Adipocyte (in vitro differentiated cells): ENCODE measurements around the gene MAN1C1.

Experiments used
- DNase-seq: peaks from one replicate; pipeline ENCODE4 v3.0.0-alpha.2; 2015; ENCODE audit warnings: low read depth
- H3K27me3 ChIP-seq: replicated peaks from 2 replicates; pipeline ENCODE4 v1.7.0; 2013; ENCODE audit warnings: mild to moderate bottlenecking, low read length, moderate library complexity; ENCODE audit not compliant: control insufficient read depth, insufficient read depth
- H3K36me3 ChIP-seq: 2 replicates; pipeline ENCODE4 v1.7.0; 2013; ENCODE audit warnings: low read length, mild to moderate bottlenecking, moderate library complexity; ENCODE audit not compliant: control insufficient read depth, insufficient read depth, severe bottlenecking
- H3K4me1 ChIP-seq: 2 replicates; pipeline ENCODE4 v1.7.0; 2013; ENCODE audit warnings: mild to moderate bottlenecking, low read length, moderate library complexity; ENCODE audit not compliant: control insufficient read depth, insufficient read depth
- H3K4me3 ChIP-seq: 2 replicates; pipeline ENCODE4 v1.7.0; 2013; ENCODE audit warnings: mild to moderate bottlenecking, low read length, moderate library complexity
- H3K9ac ChIP-seq: 2 replicates; pipeline ENCODE4 v1.7.0; 2013; ENCODE audit warnings: mild to moderate bottlenecking, low read length, moderate library complexity
- H3K9me3 ChIP-seq: 2 replicates; pipeline ENCODE4 v1.7.0; 2013; ENCODE audit warnings: mild to moderate bottlenecking, low read length, moderate library complexity; ENCODE audit not compliant: control insufficient read depth

The MAN1C1 gene

DNA sequence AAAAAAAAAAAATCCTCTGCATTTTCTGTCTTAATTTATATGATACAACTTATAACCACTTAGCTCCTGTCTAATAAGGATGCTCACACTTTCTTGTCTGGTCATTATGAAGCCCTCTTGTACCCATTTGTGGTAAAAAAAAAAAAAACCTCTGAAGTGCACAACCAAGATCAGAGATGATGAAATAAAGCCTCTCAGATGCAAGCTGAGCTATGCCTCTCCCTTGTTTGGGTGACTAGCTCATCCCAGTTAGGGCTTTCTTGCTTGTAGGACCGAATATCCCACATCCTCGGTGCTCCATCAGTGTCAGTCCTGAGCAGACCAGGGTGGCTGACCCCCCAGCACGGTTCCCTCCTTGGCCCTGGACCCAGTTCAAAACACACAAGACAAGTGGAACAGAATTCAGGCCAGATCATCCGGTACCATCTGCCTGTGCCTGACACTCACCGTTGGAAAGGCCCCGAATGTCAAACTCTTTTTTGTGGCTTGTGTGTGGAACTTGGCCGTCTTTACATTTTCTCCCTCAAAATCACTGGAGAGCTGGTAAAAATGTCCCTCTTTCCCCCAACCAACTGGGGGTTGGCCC is 177.1 kb downstream of the MAN1C1 start:
- Histone ChIP-seq H3K4me3 (no peak overlapping the region), H3K27me3 (no peaks in the 10 kb centered on the region), H3K9me3 (no peaks in the 10 kb centered on the region), H3K9ac (peak overlapping the region; percentile 23), H3K36me3 (peaks cover 4% of the 10 kb centered on the region), H3K4me1 (peaks cover 14% of the 10 kb centered on the region)
- peak; percentile 38 for DNase-seq

DNA sequence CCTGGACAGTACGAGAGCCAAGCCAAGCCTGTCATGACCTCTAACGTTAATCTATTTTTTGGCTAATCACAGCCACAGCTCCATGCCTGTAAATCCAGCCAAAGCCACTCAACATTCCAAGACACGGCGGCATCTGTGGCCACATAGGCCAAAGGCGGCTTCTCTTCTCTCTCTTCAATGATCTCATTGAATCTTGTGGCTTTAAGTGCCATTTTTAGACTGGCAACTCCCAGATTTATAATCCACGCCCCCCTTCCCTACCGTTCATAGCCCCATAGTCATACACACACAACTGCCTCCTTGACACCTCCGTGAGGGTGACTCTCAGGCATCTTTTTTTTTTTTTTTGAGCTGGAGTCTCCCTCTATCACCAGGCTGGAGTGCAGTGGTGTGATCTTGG is 177.7 kb downstream of the MAN1C1 start:
- peaks cover 2% of the 10 kb centered on the region for H3K36me3 ChIP-seq
- no peak overlapping the region for H3K9ac ChIP-seq
- no peaks in the 10 kb centered on the region for H3K9me3 ChIP-seq
- no peaks in the 10 kb centered on the region for H3K27me3 ChIP-seq
- no peak for DNase-seq
- peaks cover 14% of the 10 kb centered on the region for H3K4me1 ChIP-seq
- H3K4me3 ChIP-seq, result no peak overlapping the region

DNA sequence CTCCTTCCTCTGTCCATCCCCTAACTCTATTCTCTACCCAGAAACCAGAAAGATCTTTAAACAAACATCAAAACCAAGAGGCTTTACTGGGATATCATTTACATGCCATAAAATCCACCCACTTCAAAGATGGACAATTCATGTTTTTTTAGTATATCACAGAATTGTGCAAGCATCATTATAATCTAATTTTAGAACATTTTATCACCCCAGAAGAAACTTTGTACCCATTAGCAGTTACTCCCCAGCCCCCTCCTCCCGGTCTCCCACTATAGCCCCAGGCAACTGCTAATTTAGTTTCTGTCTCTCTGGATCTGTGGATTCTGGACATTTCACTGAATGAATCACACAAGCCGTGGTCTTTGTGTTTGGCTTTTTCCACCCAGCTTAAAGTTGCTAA is 178.6 kb downstream of the MAN1C1 start:
- peak; percentile 39 for DNase-seq
- no peaks in the 10 kb centered on the region for H3K9me3 ChIP-seq
- no peaks in the 10 kb centered on the region for H3K27me3 ChIP-seq
- H3K36me3 ChIP-seq, result no peaks in the 10 kb centered on the region
- no peak overlapping the region for H3K9ac ChIP-seq
- peaks cover 14% of the 10 kb centered on the region for H3K4me1 ChIP-seq
- H3K4me3 ChIP-seq, result no peak overlapping the region

DNA sequence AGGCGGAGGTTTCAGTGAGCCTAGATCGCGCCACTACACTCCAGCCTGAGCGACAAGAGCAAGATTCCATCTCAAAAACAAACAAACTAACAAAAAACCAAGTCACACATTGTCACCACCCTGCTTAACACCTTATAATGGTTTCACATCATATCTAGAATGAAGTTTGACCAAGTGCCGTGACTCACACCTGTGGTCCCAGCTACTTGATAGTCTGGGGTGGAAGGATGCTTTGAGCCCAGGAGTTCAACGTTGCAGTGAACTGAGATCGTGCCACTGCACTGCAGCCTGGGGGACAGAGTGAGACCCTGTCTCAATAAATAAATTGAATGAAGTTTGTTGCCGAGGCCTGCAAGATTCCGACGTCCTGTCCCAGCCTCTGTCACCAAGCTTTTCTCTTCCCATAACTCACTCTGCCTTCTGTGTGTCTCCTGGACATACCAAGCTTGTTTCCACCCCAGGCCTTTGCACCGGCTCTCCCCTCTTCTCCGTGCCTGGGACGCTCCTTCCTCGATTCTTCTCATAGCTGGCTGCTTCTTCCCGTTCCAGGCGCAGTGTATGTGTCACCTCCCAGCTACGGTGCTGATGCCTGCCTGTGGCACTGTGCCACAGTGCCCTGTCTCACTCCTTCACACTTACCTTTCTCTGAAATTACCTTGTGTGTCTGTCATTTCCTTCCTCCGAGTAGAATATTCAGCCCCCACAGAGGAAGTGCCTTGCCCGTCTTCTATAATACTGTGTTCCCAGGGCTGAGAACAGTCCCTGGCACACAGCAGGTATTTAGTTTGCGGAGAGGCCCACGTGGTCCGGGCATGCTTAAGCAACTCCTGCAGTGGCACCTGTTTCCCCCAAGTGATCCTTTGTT is 179.6 kb downstream of the MAN1C1 start:
- H3K9ac ChIP-seq, result no peak overlapping the region
- H3K4me1 ChIP-seq, result peaks cover 20% of the 10 kb centered on the region
- H3K4me3 ChIP-seq, result no peak overlapping the region
- H3K36me3 ChIP-seq, result no peaks in the 10 kb centered on the region
- no peak for DNase-seq
- H3K27me3 ChIP-seq, result no peaks in the 10 kb centered on the region
- no peaks in the 10 kb centered on the region for H3K9me3 ChIP-seq

DNA sequence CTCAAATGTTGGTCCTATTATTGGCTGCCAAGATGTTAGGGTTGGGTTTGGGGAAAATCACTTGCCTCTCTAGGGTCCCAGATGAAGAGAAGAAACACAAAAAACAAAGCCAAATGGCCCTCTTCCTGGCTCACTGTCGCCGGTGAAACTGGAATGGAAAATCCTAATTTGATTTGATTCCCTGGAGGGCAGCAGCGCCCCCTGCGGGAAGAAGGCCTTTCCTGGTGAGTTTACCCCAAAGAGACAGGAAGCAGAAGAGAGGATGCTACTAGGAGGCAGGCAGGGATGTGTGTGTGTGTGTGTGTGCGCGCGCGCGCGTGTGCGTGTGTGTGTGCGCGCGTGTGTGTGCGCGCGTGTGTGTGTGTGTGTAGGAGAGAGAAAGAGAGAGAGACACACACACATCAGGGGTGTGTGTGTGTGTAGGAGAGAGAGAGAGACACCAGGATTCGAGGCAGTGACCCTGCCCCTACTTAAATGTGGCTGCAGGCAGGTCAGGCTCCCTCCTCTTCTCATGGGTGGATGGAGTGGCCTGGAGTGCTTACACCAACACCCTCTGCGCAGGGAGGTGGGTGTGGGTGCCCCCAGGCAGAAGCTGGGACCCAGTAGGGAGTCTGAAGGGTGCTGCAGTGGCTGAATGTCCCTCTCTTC is 180.3 kb downstream of the MAN1C1 start:
- no peak overlapping the region for H3K4me3 ChIP-seq
- no peaks in the 10 kb centered on the region for H3K27me3 ChIP-seq
- no peaks in the 10 kb centered on the region for H3K9me3 ChIP-seq
- peak; percentile 91 for DNase-seq
- no peaks in the 10 kb centered on the region for H3K36me3 ChIP-seq
- H3K9ac ChIP-seq, result no peak overlapping the region
- H3K4me1 ChIP-seq, result peaks cover 21% of the 10 kb centered on the region

DNA sequence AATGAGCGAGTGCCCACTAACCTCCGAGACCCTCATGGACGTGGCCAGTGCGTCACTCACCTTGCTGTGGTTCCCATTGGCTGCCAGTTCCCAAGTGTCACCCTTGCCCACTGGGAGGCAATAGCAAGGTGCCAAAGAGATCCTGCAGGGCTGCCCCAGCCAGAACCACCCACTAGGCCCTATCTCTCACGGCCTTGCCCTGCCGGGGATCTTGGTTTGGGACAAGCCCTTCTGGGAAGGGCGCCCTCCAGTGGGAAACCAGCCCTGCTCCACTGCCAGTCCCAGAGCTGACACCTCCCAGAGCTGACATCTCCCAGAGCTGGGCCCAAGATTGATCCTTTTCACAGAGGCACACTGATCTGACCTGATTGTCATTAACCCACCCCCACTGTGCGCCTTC is 181.3 kb downstream of the MAN1C1 start:
- peaks cover 24% of the 10 kb centered on the region for H3K4me1 ChIP-seq
- no peaks in the 10 kb centered on the region for H3K27me3 ChIP-seq
- no peaks in the 10 kb centered on the region for H3K36me3 ChIP-seq
- H3K4me3 ChIP-seq, result no peak overlapping the region
- no peak overlapping the region for H3K9ac ChIP-seq
- H3K9me3 ChIP-seq, result no peaks in the 10 kb centered on the region
- DNase-seq, result no peak

DNA sequence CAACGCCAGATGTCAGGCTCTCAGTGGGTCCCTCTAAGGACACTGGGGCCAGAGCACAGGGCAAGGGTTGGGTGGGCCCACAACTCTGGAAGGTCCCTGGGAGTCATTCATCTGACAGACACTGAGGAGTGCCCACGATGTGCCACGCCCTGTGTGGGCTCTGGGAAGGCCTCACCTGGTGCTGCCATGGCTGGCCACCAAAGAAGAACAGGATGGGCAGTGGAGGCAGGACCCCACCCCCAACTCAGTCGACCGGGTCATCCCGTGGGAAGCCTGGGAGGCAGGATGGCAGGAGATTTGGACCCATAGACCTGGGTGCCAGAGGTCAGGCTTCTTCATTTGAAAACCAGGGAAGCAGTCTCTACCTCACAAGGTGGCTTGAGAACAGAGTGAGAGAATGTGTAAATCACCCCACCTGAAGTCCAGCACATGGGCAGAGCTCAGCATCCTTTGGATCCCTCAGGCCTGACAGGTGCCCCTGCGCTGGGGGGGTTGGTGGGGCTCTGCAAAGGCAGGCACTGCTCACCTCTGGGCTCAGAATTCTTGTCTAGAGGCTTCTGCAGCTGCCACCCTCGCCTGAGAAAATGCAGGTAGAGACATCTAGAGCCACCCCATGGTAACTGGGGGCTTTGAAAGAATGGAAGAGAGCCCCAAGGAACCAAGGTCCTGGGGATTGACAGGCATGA is 182.2 kb downstream of the MAN1C1 start:
- H3K36me3 ChIP-seq, result no peaks in the 10 kb centered on the region
- H3K9ac ChIP-seq, result no peak overlapping the region
- DNase-seq, result no peak
- no peaks in the 10 kb centered on the region for H3K27me3 ChIP-seq
- H3K9me3 ChIP-seq, result no peaks in the 10 kb centered on the region
- H3K4me3 ChIP-seq, result no peak overlapping the region
- peaks cover 26% of the 10 kb centered on the region for H3K4me1 ChIP-seq

DNA sequence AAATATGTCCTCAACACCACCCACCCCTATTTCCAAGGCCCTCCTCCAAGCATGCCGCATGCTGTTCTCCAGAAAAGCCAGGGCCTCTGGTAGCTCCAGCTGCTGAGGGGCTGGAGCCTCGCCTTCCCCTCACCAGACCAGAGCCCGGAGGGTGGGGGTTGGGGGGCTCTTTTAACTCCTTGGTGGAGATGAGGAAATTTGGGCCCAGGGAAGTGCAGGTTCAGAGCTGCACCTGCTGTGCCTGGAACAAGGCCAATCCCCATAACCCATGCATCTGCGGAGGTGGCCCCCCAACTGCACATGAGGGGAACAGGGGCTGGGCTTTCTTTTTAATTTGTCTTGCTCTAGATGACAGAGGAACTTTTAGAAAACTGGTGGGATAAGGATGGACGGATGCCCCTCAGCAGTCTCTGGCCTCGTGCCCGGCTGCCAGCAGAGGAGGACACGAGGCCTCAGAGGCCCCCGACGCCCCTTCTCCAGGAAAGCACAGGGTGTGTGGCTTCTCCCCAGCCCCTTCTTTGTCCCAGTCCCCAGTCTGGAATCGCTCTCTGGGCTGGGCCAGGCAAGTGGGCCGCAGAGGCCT is 182.9 kb downstream of the MAN1C1 start:
- Histone ChIP-seq H3K27me3 (no peaks in the 10 kb centered on the region), H3K9ac (peak overlapping the region; percentile 85), H3K4me3 (peak overlapping the region; percentile 78), H3K4me1 (peaks cover 25% of the 10 kb centered on the region), H3K36me3 (no peaks in the 10 kb centered on the region), H3K9me3 (no peaks in the 10 kb centered on the region)
- no peak for DNase-seq

DNA sequence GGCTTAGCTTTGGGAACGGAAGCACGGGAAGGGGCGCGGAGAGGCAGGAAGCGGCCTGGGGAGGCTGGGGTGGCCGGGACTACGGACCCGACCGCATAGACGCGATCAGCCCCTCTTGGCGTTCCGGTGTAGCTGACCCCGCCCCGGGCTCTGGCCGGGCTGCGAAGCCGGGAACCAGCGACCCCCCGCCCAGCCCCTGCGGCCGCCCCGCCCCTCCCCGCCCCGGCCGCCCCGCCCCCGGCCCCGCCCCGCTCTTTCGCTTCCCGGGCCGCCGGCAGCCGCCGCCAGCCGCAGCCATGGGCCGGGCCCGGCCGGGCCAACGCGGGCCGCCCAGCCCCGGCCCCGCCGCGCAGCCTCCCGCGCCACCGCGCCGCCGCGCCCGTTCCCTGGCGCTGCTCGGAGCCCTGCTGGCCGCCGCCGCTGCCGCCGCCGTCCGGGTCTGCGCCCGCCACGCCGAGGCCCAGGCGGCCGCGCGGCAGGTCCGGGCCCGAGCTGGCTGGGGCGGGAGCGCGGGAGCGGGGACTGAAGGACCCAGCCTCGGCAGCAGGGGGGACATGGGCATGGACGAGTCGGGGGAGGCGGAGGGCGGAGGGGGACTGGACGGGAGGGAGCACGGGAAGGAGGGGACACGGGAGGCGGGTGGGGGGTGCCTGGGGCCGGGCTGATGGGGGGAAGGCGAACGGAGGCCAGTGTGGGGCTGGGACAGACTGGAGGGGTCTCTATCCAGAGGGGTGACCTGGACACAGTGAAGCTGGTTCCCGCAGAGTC is 183.5 kb downstream of the MAN1C1 start, which contains the start of gene SELENON:
Gene SELENON, plus strand, starts transcription at position 259 of the 768 bp plus-strand sequence. Its CDS starts 38 bp downstream, at position 297.
- peak; percentile 75 for DNase-seq
- no peaks in the 10 kb centered on the region for H3K27me3 ChIP-seq
- H3K4me3 ChIP-seq, result peak within 1 kb of the TSS; percentile 88
- peaks cover 28% of the 10 kb centered on the region for H3K4me1 ChIP-seq
- H3K36me3 ChIP-seq, result no peaks in the 10 kb centered on the region
- H3K9ac ChIP-seq, result peak within 1 kb of the TSS; percentile 87
- H3K9me3 ChIP-seq, result no peaks in the 10 kb centered on the region

DNA sequence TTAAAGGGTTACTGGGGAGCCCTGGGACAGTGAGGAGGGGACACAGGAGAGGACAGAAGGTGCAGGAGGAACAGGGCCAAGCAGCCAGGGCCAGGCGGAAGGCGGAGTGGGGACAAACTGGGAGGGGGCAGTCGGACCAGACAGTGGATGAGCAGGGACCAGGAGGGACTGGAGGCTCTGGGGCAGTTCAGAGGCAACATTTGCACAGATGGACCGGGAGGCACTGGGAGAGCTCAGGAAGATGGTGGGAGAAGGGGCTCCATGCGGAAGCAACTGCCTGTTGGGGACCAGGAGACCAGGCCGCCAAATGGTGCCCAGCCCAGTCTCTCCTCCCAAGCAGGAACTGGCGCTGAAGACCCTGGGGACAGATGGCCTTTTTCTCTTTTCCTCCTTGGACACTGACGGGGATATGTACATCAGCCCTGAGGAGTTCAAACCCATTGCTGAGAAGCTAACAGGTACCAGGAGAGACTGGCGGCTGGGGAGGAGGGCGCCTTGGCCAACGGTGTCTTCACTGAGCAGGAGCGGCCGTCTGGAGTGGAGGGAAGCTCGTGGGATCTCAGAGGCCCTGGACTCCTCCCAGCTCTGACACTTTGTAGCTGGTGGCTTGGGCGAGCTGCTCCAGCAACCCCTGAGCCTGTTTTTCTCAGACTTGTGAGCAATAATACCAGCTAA is 184.2 kb downstream of the MAN1C1 start:
- peaks cover 35% of the 10 kb centered on the region for H3K4me1 ChIP-seq
- H3K9me3 ChIP-seq, result no peaks in the 10 kb centered on the region
- H3K27me3 ChIP-seq, result no peaks in the 10 kb centered on the region
- DNase-seq, result peak; percentile 24
- H3K9ac ChIP-seq, result peak overlapping the region; percentile 87
- H3K36me3 ChIP-seq, result no peaks in the 10 kb centered on the region
- peak overlapping the region; percentile 88 for H3K4me3 ChIP-seq
